ENCODE data around the gene NODAL.
A peak's percentile ranks its signal among the peaks of the same experiment; 100 is the strongest.

NODAL gene

DNA sequence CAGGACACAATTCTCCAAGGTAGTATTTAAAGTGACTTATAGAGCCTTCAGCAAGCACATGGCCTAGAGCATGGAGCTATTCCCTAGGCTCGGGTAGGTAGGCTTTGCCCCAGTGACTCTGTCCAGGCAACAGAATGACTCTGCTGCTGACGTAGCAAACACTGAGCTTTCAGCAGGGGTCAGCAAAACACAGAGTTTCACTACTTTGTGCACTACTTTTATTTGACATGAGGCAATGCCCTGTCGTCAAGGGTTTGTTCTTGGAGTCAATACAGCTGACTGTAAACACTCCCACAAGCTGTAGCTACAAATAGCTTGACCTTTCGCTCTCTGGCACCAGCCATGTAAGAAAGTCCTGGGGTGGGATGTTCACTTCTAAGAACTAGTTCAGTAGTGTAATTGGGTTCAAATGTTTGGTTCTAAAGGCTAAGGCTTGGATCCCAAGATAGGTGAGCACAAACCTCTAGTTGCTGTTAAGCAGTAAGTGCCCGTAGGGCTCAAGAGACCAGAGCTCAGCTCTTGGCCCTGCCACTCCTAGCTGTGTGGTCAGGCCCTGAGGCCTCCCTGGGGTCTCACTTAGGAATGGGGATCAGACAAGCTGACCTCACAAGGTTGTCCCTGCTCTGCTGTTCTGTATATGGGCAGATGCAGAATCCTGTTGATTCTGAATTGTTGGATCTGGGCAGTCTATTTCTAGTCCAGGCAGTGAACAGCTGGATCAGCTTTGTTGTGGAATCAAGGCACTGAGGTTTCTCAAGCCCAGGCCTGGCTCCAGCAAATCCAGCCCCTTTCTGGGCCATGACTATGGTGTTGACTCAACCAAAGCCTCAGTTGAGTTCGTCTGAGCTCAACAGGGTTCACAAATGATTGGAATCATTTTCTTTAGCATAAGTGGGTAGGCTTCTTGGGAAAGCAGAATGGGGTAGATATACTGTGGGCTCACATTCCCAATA is 10.7 kb downstream of the NODAL start:
- no peaks in the 10 kb centered on the region for H3F3A ChIP-seq (ENCODE audit: insufficient read depth, low read length)
- peaks cover 11% of the 10 kb centered on the region for H3K4me1 ChIP-seq (ENCODE audit: low read length)
- no peak overlapping the region for H3K4me3 ChIP-seq (ENCODE audit: low read length)
- no peak overlapping the region for H3K9ac ChIP-seq (ENCODE audit: low read length)
- peak overlapping the region; percentile 41; the same call in 1 of the 2 replicates for H3K27ac ChIP-seq (ENCODE audit: low read length)
- H3K4me2 ChIP-seq (ENCODE audit: low read depth, low read length): no peak overlapping the region
- TF ChIP-seq EZH2phosphoT487 (IDR thresholded peaks at IDR 0.05; ENCODE audit: low read length) (no peak), CTCF (IDR thresholded peaks at IDR 0.05; ENCODE audit: low read length) (peak; percentile 23)
- no peaks in the 10 kb centered on the region for H3K9me3 ChIP-seq (replicated peaks; ENCODE audit: insufficient read depth, low read length)
- H3K79me2 ChIP-seq (ENCODE audit: low read length): no peaks in the 10 kb centered on the region
- no peaks in the 10 kb centered on the region for H3K36me3 ChIP-seq (replicated peaks; ENCODE audit: insufficient read depth, low read length)
- no peaks in the 10 kb centered on the region for H4K20me1 ChIP-seq (ENCODE audit: insufficient read depth, low read length)
- H3K9me2 ChIP-seq (replicated peaks; ENCODE audit: insufficient read depth, low read length): no peaks in the 10 kb centered on the region
- no peak overlapping the region for H2AFZ ChIP-seq (ENCODE audit: low read length)
- peak; percentile 74 for DNase-seq
- H3K27me3 ChIP-seq (replicated peaks; ENCODE audit: insufficient read depth, low read length): no peaks in the 10 kb centered on the region

GRCh38 chr10:70426823-70427222 is 14.7 kb downstream of the NODAL start:
- TF ChIP-seq EZH2phosphoT487 (IDR thresholded peaks at IDR 0.05; ENCODE audit: low read length): no peak
- no peak for TF ChIP-seq CTCF (IDR thresholded peaks at IDR 0.05; ENCODE audit: low read length)
- no peak for TF ChIP-seq EZH2 (optimal IDR thresholded peaks at IDR 0.05; ENCODE audit: low read depth, low read length)
- DNase-seq: no peak
- Histone ChIP-seq H3K4me3 (ENCODE audit: low read length) (no peak overlapping the region), H4K20me1 (ENCODE audit: insufficient read depth, low read length) (no peaks in the 10 kb centered on the region), H3K36me3 (replicated peaks; ENCODE audit: insufficient read depth, low read length) (no peaks in the 10 kb centered on the region), H3K9me3 (replicated peaks; ENCODE audit: insufficient read depth, low read length) (no peaks in the 10 kb centered on the region), H3F3A (ENCODE audit: insufficient read depth, low read length) (no peaks in the 10 kb centered on the region), H2AFZ (ENCODE audit: low read length) (no peak overlapping the region), H3K79me2 (ENCODE audit: low read length) (no peaks in the 10 kb centered on the region), H3K27ac (ENCODE audit: low read length) (no peak overlapping the region), H3K9me2 (replicated peaks; ENCODE audit: insufficient read depth, low read length) (no peaks in the 10 kb centered on the region), H3K27me3 (replicated peaks; ENCODE audit: insufficient read depth, low read length) (no peaks in the 10 kb centered on the region), H3K4me1 (ENCODE audit: low read length) (peaks cover 18% of the 10 kb centered on the region), H3K9ac (ENCODE audit: low read length) (no peak overlapping the region), H3K4me2 (ENCODE audit: low read depth, low read length) (no peak overlapping the region)

DNA sequence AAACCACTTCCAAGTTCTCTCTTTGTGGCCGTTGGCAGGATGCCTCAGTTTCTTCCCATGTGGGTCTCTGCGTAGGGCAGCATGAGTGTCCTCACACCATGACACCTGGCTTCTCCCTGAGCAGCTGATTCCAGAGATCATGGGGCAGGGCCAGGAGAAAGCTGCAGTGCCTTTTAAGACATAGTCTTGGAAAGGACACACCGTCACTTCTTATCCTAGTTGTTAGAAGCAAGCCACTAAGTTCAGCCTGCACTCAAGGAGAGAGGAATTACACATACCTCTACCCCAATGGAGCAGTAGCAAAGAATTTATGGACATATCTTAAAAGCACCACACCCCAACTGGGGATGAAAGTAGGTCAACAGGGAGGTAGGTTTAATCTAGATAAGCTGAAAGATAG is 16.4 kb downstream of the NODAL start:
- H3F3A ChIP-seq (ENCODE audit: insufficient read depth, low read length): no peaks in the 10 kb centered on the region
- H2AFZ ChIP-seq (ENCODE audit: low read length): no peak overlapping the region
- H3K27me3 ChIP-seq (replicated peaks; ENCODE audit: insufficient read depth, low read length): no peaks in the 10 kb centered on the region
- TF ChIP-seq EZH2 (optimal IDR thresholded peaks at IDR 0.05; ENCODE audit: low read depth, low read length) (no peak), EZH2phosphoT487 (IDR thresholded peaks at IDR 0.05; ENCODE audit: low read length) (no peak), CTCF (IDR thresholded peaks at IDR 0.05; ENCODE audit: low read length) (no peak)
- DNase-seq: no peak
- no peaks in the 10 kb centered on the region for H3K36me3 ChIP-seq (replicated peaks; ENCODE audit: insufficient read depth, low read length)
- no peaks in the 10 kb centered on the region for H3K9me3 ChIP-seq (replicated peaks; ENCODE audit: insufficient read depth, low read length)
- no peaks in the 10 kb centered on the region for H4K20me1 ChIP-seq (ENCODE audit: insufficient read depth, low read length)
- no peak overlapping the region for H3K4me2 ChIP-seq (ENCODE audit: low read depth, low read length)
- no peak overlapping the region for H3K9ac ChIP-seq (ENCODE audit: low read length)
- H3K4me3 ChIP-seq (ENCODE audit: low read length): no peak overlapping the region
- H3K79me2 ChIP-seq (ENCODE audit: low read length): no peaks in the 10 kb centered on the region
- no peak overlapping the region for H3K27ac ChIP-seq (ENCODE audit: low read length)
- peaks cover 10% of the 10 kb centered on the region for H3K4me1 ChIP-seq (ENCODE audit: low read length)
- no peaks in the 10 kb centered on the region for H3K9me2 ChIP-seq (replicated peaks; ENCODE audit: insufficient read depth, low read length)

Data from MM.1S (cell line).